ENCODE data around the gene BRINP1. TPM values are rescaled to one million over a fixed set of nuclear protein-coding genes. Genes with fewer than 3 reads are reported as not detected.

Gene BRINP1
- total RNA-seq, 2 experiments from 2014 or later = not detected

- Histone ChIP-seq H3K4me3 (ENCODE audit: low read length) (no peak overlapping the region), H3K4me1 (ENCODE audit: insufficient read depth, low read length) (no peaks in the 10 kb centered on the region), H3K36me3 (ENCODE audit: insufficient read depth, low read length) (no peaks in the 10 kb centered on the region), H3K27ac (ENCODE audit: low read depth in 1 of 2, low read length in 2 of 2) (no peak overlapping the region), H3K9me3 (ENCODE audit: control insufficient read depth in 1 of 2, insufficient read depth in 1 of 2, low read length in 2 of 2) (no peaks in the 10 kb centered on the region), H3K27me3 (ENCODE audit: control insufficient read depth in 1 of 2, insufficient read depth in 2 of 2, low read length in 2 of 2) (no peaks in the 10 kb centered on the region)
- no peak for ATAC-seq (ENCODE audit: poor library complexity)
- intact Hi-C loops (cut with DNase I, micrococcal nuclease) = no loop called here
- ChIA-PET CTCF (no interaction called here), POLR2A (no interaction called here)
- H3K4me3 Mint-ChIP-seq = no peak overlapping the region
- no peak for TF ChIP-seq CTCF (IDR thresholded peaks at IDR 0.05)
- no peak for DNase-seq
- H3K36me3 Mint-ChIP-seq (ENCODE audit: low read depth) = no peaks in the 10 kb centered on the region
- peaks cover 5% of the 10 kb centered on the region for H3K27me3 Mint-ChIP-seq
- no peak overlapping the region for H3K27ac Mint-ChIP-seq
- H3K4me1 Mint-ChIP-seq (ENCODE audit: low read depth) = no peaks in the 10 kb centered on the region
- H3K9me3 Mint-ChIP-seq = peaks cover 2% of the 10 kb centered on the region
Observed at GRCh38 chr9:119349351-119349825, 19.8 kb downstream of the BRINP1 start.

- no peaks in the 10 kb centered on the region for H3K27me3 Mint-ChIP-seq
- ATAC-seq (ENCODE audit: poor library complexity) (no peak), DNase-seq (no peak)
- ChIA-PET CTCF (no interaction called here), POLR2A (no interaction called here)
- peaks cover 2% of the 10 kb centered on the region for H3K9me3 Mint-ChIP-seq
- Histone ChIP-seq H3K27ac (ENCODE audit: low read depth in 1 of 2, low read length in 2 of 2) (no peak overlapping the region), H3K36me3 (ENCODE audit: insufficient read depth, low read length) (no peaks in the 10 kb centered on the region), H3K27me3 (ENCODE audit: control insufficient read depth in 1 of 2, insufficient read depth in 2 of 2, low read length in 2 of 2) (no peaks in the 10 kb centered on the region), H3K9me3 (ENCODE audit: control insufficient read depth in 1 of 2, insufficient read depth in 1 of 2, low read length in 2 of 2) (no peaks in the 10 kb centered on the region), H3K4me1 (ENCODE audit: insufficient read depth, low read length) (no peaks in the 10 kb centered on the region), H3K4me3 (ENCODE audit: low read length) (no peak overlapping the region)
- no peak for TF ChIP-seq CTCF (IDR thresholded peaks at IDR 0.05)
- no peaks in the 10 kb centered on the region for H3K4me1 Mint-ChIP-seq (ENCODE audit: low read depth)
- no peak overlapping the region for H3K4me3 Mint-ChIP-seq
- intact Hi-C loops (cut with DNase I, micrococcal nuclease) = no loop called here
- H3K27ac Mint-ChIP-seq = no peak overlapping the region
- H3K36me3 Mint-ChIP-seq (ENCODE audit: low read depth) = no peaks in the 10 kb centered on the region
Observed at GRCh38 chr9:119343059-119343990, 25.9 kb downstream of the BRINP1 start.

GRCh38 chr9:119339056-119339455, 30.2 kb downstream of the BRINP1 start:
- Mint-ChIP-seq H3K27ac (no peak overlapping the region), H3K9me3 (no peaks in the 10 kb centered on the region), H3K36me3 (ENCODE audit: low read depth) (no peaks in the 10 kb centered on the region), H3K4me3 (no peak overlapping the region), H3K4me1 (ENCODE audit: low read depth) (no peaks in the 10 kb centered on the region), H3K27me3 (peaks cover 5% of the 10 kb centered on the region)
- CTCF ChIA-PET = no interaction called here
- Histone ChIP-seq H3K27me3 (ENCODE audit: control insufficient read depth in 1 of 2, insufficient read depth in 2 of 2, low read length in 2 of 2) (no peaks in the 10 kb centered on the region), H3K9me3 (ENCODE audit: control insufficient read depth in 1 of 2, insufficient read depth in 1 of 2, low read length in 2 of 2) (no peaks in the 10 kb centered on the region), H3K4me3 (ENCODE audit: low read length) (no peak overlapping the region), H3K27ac (ENCODE audit: low read depth in 1 of 2, low read length in 2 of 2) (no peak overlapping the region), H3K36me3 (ENCODE audit: insufficient read depth, low read length) (no peaks in the 10 kb centered on the region), H3K4me1 (ENCODE audit: insufficient read depth, low read length) (no peaks in the 10 kb centered on the region)
- POLR2A ChIA-PET = no interaction called here
- ATAC-seq (ENCODE audit: poor library complexity) = no peak
- DNase-seq = no peak
- TF ChIP-seq CTCF (IDR thresholded peaks at IDR 0.05) = no peak
- intact Hi-C loops (cut with DNase I, micrococcal nuclease) = no loop called here

Data from CD4-positive, alpha-beta T cell (primary cell).